ENCODE data around the gene CHAC2.

DNA sequence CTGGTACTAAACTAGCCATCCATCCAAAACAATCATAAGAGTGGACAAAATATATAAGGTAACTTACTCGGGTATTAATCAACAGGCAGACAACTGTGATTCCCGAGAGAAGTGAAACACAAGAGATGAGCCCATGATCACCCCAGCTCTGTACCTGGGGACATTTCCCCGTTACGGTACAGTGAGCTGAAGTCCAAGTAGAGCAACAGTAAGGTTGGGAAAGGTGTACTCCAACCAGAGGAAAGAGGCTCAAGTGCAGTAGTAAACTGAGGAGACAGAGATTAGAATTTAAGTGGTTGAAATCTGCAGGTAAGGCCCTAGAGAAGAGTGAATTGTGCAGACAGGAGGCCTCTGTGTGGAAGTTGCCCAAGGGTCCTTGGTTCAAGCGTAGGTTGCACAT lies 30.5 kb upstream of the CHAC2 start:
- TF ChIP-seq, protein P1, sequence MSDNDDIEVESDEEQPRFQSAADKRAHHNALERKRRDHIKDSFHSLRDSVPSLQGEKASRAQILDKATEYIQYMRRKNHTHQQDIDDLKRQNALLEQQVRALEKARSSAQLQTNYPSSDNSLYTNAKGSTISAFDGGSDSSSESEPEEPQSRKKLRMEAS (IDR thresholded peaks at IDR 0.05): no peak
- TF ChIP-seq YY1 (IDR thresholded peaks at IDR 0.05; ENCODE audit: low read depth): no peak
- TF ChIP-seq EP300 (IDR thresholded peaks at IDR 0.05; ENCODE audit: borderline replicate concordance): no peak
- no peak for TF ChIP-seq TAF1 (IDR thresholded peaks at IDR 0.05; ENCODE audit: low read depth)
- TF ChIP-seq RAD21 (IDR thresholded peaks at IDR 0.05; ENCODE audit: low read depth): no peak

Data from Ishikawa (cell line).